Neural progenitor cell (in vitro differentiated cells): ENCODE results near the gene ITPR1. TPM values are rescaled to one million over a fixed set of nuclear protein-coding genes. Genes with fewer than 3 reads are reported as not detected.
"Not testable (repeated sequence)": the region's sequence is repeated elsewhere in the genome, so short reads cannot be mapped to it uniquely, and the experiment has no call there.

ENCODE experiments used
- DNase-seq: peaks from one replicate; pipeline ENCODE4 v3.0.0-alpha.2; 2016; ENCODE audit warnings: low spot score
- H2AFZ ChIP-seq: fragments of 200-600 bp; sonication (generic); replicated peaks from 2 replicates; pipeline ENCODE4 v1.6.1; 2016; ENCODE audit warnings: antibody characterized with exemption
- H3F3A ChIP-seq: fragments of 200-600 bp; sonication (generic); 2 replicates; pipeline ENCODE4 v1.6.1; 2016; ENCODE audit warnings: antibody characterized with exemption, low read depth
- H3K27ac ChIP-seq: fragments of 200-600 bp; sonication (generic); 2 replicates; pipeline ENCODE4 v1.5.1; 2016; ENCODE audit warnings: mild to moderate bottlenecking
- H3K27me3 ChIP-seq: fragments of 200-600 bp; sonication (generic); 2 replicates; pipeline ENCODE4 v1.6.1; 2016; ENCODE audit warnings: mild to moderate bottlenecking, moderate library complexity
- H3K36me3 ChIP-seq: fragments of 200-600 bp; sonication (generic); 2 replicates; pipeline ENCODE4 v1.5.1; 2016
- H3K4me1 ChIP-seq: fragments of 200-600 bp; sonication (generic); 2 replicates; pipeline ENCODE4 v1.6.1; 2016; ENCODE audit warnings: mixed run types
- H3K4me2 ChIP-seq: fragments of 200-600 bp; sonication (generic); 2 replicates; pipeline ENCODE4 v1.6.1; 2016
- H3K4me3 ChIP-seq: fragments of 200-600 bp; sonication (generic); 2 replicates; pipeline ENCODE4 v1.5.1; 2016
- H3K79me2 ChIP-seq: fragments of 200-600 bp; sonication (generic); 2 replicates; pipeline ENCODE4 v1.6.1; 2016; ENCODE audit warnings: low read depth
- H3K9ac ChIP-seq: fragments of 200-600 bp; sonication (generic); 2 replicates; pipeline ENCODE4 v1.6.1; 2016
- H3K9me3 ChIP-seq: fragments of 200-600 bp; sonication (generic); 2 replicates; pipeline ENCODE4 v1.5.1; 2016; ENCODE audit warnings: low read depth
- H4K20me1 ChIP-seq: fragments of 200-600 bp; sonication (generic); 2 replicates; pipeline ENCODE4 v1.6.1; 2016; ENCODE audit warnings: low read depth
- H3K27ac Mint-ChIP-seq: 3 replicates; pipeline ENCODE4 v1.8.0; 2021; ENCODE audit warnings: mixed read lengths
- H3K27me3 Mint-ChIP-seq: 2 replicates; pipeline ENCODE4 v1.8.0; 2022; ENCODE audit warnings: low read depth, mild to moderate bottlenecking, inconsistent platforms, moderate library complexity, mixed read lengths; ENCODE audit not compliant: insufficient read depth
- H3K36me3 Mint-ChIP-seq: 3 replicates; pipeline ENCODE4 v1.8.0; 2021; ENCODE audit warnings: mixed read lengths
- H3K4me1 Mint-ChIP-seq: 3 replicates; pipeline ENCODE4 v1.8.0; 2021; ENCODE audit warnings: mixed read lengths
- H3K4me3 Mint-ChIP-seq: 3 replicates; pipeline ENCODE4 v1.8.0; 2021; ENCODE audit warnings: mild to moderate bottlenecking, moderate library complexity, mixed read lengths
- H3K9me3 Mint-ChIP-seq: 3 replicates; pipeline ENCODE4 v1.8.0; 2020; ENCODE audit warnings: mixed read lengths
- EZH2 ChIP-seq: fragments of 200-600 bp; sonication (generic); IDR thresholded peaks from 2 replicates; pipeline ENCODE4 v1.6.1; 2017; ENCODE audit warnings: antibody characterized with exemption, mild to moderate bottlenecking, moderate library complexity
- EZH2phosphoT487 ChIP-seq: fragments of 200-600 bp; sonication (generic); IDR thresholded peaks from 2 replicates; pipeline ENCODE4 v1.6.1; 2017; ENCODE audit warnings: antibody characterized with exemption
- total RNA-seq: library from RNA; depleted of rRNA; stranded (reverse); fragments of >200 nt; gene quantifications from 2 replicates; pipeline ENCODE4 v1.2.3, GENCODE V29; 2015; ENCODE audit warnings: low replicate concordance
- TF ChIP-seq, protein P1 (sequence below): fragments of 200-600 bp; sonication (generic); IDR thresholded peaks from 2 replicates; pipeline ENCODE4 v1.5.1; 2017; ENCODE audit warnings: antibody characterized with exemption, mild to moderate bottlenecking

The ITPR1 gene
- total RNA-seq, 1 donor from 2014 or later = 5.0 TPM

- Histone ChIP-seq H2AFZ (no peak overlapping the region), H3K9me3 (no peaks in the 10 kb centered on the region), H3K27me3 (no peaks in the 10 kb centered on the region), H3K9ac (no peak overlapping the region), H3F3A (no peaks in the 10 kb centered on the region), H3K79me2 (no peaks in the 10 kb centered on the region), H3K27ac (no peak overlapping the region), H3K36me3 (no peaks in the 10 kb centered on the region), H3K4me2 (no peak overlapping the region), H4K20me1 (no peaks in the 10 kb centered on the region), H3K4me1 (no peaks in the 10 kb centered on the region), H3K4me3 (no peak overlapping the region)
- Mint-ChIP-seq H3K4me3 (no peak overlapping the region), H3K27ac (no peak overlapping the region), H3K4me1 (no peaks in the 10 kb centered on the region), H3K27me3 (no peaks in the 10 kb centered on the region), H3K9me3 (no peaks in the 10 kb centered on the region), H3K36me3 (no peaks in the 10 kb centered on the region)
- DNase-seq = no peak
- no peak for TF ChIP-seq EZH2
- TF ChIP-seq, protein P1, sequence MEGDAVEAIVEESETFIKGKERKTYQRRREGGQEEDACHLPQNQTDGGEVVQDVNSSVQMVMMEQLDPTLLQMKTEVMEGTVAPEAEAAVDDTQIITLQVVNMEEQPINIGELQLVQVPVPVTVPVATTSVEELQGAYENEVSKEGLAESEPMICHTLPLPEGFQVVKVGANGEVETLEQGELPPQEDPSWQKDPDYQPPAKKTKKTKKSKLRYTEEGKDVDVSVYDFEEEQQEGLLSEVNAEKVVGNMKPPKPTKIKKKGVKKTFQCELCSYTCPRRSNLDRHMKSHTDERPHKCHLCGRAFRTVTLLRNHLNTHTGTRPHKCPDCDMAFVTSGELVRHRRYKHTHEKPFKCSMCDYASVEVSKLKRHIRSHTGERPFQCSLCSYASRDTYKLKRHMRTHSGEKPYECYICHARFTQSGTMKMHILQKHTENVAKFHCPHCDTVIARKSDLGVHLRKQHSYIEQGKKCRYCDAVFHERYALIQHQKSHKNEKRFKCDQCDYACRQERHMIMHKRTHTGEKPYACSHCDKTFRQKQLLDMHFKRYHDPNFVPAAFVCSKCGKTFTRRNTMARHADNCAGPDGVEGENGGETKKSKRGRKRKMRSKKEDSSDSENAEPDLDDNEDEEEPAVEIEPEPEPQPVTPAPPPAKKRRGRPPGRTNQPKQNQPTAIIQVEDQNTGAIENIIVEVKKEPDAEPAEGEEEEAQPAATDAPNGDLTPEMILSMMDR = no peak
- TF ChIP-seq EZH2phosphoT487 = no peak
Observed at GRCh38 chr3:4449043-4449805, 43.9 kb upstream of the ITPR1 start.

DNA sequence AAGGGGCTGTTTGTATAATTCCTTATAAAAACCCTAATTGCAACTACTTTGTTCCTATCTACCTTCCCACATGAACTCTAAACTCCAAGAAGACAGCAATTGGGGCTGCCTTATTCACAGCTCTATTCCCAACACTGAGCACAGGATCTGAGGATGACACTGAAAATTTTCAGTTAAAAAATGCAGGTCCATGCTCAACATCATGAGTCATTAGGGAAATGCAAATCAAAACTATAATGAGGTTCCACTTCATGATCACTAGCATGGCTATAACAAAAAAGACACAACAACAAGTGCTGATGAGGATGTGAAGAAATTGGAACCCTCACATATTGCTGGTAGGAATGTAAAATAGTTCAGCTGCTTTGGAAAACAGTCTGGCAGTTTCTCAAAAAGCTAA, 39.0 kb upstream of the ITPR1 start:
- no peaks in the 10 kb centered on the region for H3K9me3 ChIP-seq
- Mint-ChIP-seq H3K4me3 (no peak overlapping the region), H3K4me1 (no peaks in the 10 kb centered on the region), H3K36me3 (no peaks in the 10 kb centered on the region), H3K27me3 (no peaks in the 10 kb centered on the region), H3K9me3 (no peaks in the 10 kb centered on the region), H3K27ac (no peak overlapping the region)
- H3K36me3 ChIP-seq = no peaks in the 10 kb centered on the region
- H4K20me1 ChIP-seq = no peaks in the 10 kb centered on the region
- H3K4me3 ChIP-seq = no peak overlapping the region
- H3K4me2 ChIP-seq = no peak overlapping the region
- H3K79me2 ChIP-seq = no peaks in the 10 kb centered on the region
- H3K27me3 ChIP-seq = no peaks in the 10 kb centered on the region
- TF ChIP-seq, protein P1 = no peak
- no peak for TF ChIP-seq EZH2
- no peak for TF ChIP-seq EZH2phosphoT487
- no peak overlapping the region for H3K9ac ChIP-seq
- peaks cover 9% of the 10 kb centered on the region for H3F3A ChIP-seq
- no peak overlapping the region for H3K27ac ChIP-seq
- no peaks in the 10 kb centered on the region for H3K4me1 ChIP-seq
- H2AFZ ChIP-seq = no peak overlapping the region
- no peak for DNase-seq

- H4K20me1 ChIP-seq, H3K4me1 Mint-ChIP-seq, H3K4me1 ChIP-seq, H3K9me3 Mint-ChIP-seq, H3K9me3 ChIP-seq, H3K36me3 ChIP-seq, H3K27ac ChIP-seq, H3K4me2 ChIP-seq, H3K36me3 Mint-ChIP-seq, H3K4me3 Mint-ChIP-seq, H3K9ac ChIP-seq, H3K4me3 ChIP-seq, H2AFZ ChIP-seq, H3K27ac Mint-ChIP-seq, H3K27me3 Mint-ChIP-seq, H3K27me3 ChIP-seq, H3K79me2 ChIP-seq, DNase-seq, H3F3A ChIP-seq: not testable (repeated sequence)
Observed at GRCh38 chr3:4456780-4457179, 36.4 kb upstream of the ITPR1 start.

DNA sequence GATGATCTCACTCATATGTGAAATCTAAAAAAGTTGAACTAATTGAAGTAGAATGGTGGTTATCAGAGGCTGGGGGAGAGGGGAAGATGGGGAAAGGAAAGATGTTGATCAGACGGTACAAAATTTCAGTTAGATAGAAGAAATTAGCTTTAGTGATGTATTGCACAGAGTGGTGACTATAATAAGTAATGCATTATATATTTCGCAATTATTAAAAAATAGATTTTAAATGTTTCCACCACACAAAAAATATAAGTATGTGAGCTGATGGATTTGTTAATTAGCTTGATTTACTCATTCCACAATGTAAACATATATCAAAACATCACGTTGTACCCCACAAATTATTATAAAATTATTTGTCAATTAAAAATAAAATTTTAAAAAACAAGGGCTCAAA, 34.2 kb upstream of the ITPR1 start:
- Histone ChIP-seq H3F3A (peaks cover 9% of the 10 kb centered on the region), H3K27ac (no peak overlapping the region), H3K9ac (no peak overlapping the region), H3K79me2 (no peaks in the 10 kb centered on the region), H2AFZ (no peak overlapping the region), H3K9me3 (no peaks in the 10 kb centered on the region), H3K4me1 (no peaks in the 10 kb centered on the region), H4K20me1 (no peaks in the 10 kb centered on the region), H3K27me3 (no peaks in the 10 kb centered on the region), H3K4me3 (no peak overlapping the region), H3K36me3 (no peaks in the 10 kb centered on the region), H3K4me2 (no peak overlapping the region)
- Mint-ChIP-seq H3K4me1 (no peaks in the 10 kb centered on the region), H3K9me3 (no peaks in the 10 kb centered on the region), H3K4me3 (no peak overlapping the region), H3K27me3 (no peaks in the 10 kb centered on the region), H3K36me3 (no peaks in the 10 kb centered on the region), H3K27ac (no peak overlapping the region)
- DNase-seq = no peak
- TF ChIP-seq, protein P1 = no peak
- no peak for TF ChIP-seq EZH2phosphoT487
